OCI-LY3 (cell line): ENCODE measurements around the gene RAN.

Source experiments
- EZH2phosphoT487 ChIP-seq: fragments of 200-600 bp; shearing (Covaris generic); IDR thresholded peaks from 2 replicates; pipeline ENCODE4 v1.6.1; 2018; ENCODE audit warnings: antibody characterized with exemption, mixed run types, low read depth
- TF ChIP-seq, protein P1 (sequence below): fragments of 200-600, 300-600 bp; sonication (generic); IDR thresholded peaks from 2 replicates; pipeline ENCODE4 v1.5.1; 2014; ENCODE audit warnings: antibody characterized with exemption, low read length, low read depth

DNA sequence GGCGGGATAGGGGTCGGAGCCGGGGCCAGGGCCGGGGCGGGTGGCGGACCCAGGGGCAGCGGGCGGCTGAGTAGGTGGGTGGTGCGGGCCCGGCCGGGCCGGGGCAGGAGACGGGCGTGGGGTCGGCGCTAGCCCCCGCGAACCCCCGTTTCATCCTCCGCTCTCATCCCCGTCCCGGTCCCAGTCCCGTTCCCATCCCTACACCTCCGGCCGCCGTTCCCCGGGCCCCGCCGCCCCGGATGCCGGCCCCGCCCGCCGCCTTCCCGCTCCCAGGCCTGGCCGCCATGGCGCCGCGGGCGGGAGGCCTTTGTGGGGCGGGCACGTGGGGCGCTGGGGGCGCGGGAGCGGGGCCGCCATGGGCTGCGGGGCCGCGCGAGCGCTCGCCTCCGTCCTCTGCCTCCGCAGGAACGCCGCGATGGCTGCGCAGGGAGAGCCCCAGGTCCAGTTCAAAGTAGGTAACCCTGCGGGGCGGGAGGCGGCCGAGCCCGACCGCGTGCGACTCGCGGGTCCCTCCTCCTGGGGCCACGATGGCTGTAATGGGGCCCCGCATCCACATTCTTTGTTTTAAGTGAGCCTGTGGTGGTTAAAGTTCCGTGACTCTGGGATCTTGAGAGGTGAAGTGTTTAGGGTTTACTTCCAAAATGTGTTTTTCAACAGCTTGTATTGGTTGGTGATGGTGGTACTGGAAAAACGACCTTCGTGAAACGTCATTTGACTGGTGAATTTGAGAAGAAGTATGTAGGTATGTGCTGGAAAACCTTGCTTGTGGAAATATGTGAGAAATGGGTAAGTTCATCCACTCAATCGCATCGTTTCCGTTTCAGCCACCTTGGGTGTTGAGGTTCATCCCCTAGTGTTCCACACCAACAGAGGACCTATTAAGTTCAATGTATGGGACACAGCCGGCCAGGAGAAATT is 572 bp downstream of the RAN start:
- TF ChIP-seq, protein P1, sequence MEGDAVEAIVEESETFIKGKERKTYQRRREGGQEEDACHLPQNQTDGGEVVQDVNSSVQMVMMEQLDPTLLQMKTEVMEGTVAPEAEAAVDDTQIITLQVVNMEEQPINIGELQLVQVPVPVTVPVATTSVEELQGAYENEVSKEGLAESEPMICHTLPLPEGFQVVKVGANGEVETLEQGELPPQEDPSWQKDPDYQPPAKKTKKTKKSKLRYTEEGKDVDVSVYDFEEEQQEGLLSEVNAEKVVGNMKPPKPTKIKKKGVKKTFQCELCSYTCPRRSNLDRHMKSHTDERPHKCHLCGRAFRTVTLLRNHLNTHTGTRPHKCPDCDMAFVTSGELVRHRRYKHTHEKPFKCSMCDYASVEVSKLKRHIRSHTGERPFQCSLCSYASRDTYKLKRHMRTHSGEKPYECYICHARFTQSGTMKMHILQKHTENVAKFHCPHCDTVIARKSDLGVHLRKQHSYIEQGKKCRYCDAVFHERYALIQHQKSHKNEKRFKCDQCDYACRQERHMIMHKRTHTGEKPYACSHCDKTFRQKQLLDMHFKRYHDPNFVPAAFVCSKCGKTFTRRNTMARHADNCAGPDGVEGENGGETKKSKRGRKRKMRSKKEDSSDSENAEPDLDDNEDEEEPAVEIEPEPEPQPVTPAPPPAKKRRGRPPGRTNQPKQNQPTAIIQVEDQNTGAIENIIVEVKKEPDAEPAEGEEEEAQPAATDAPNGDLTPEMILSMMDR = no peak
- TF ChIP-seq EZH2phosphoT487 = no peak
